CD14-positive monocyte (primary cell): Measurements from ENCODE around the gene DNAL1. TPM values are rescaled to one million over a fixed set of nuclear protein-coding genes. Genes with fewer than 3 reads are reported as not detected.
"Not testable (repeated sequence)": the region's sequence is repeated elsewhere in the genome, so short reads cannot be mapped to it uniquely, and the experiment has no call there.

Experiments
- DNase-seq, 3 donors: peaks; one replicate each; pipeline ENCODE4 v3.0.0-alpha.2; 2011 to 2022
- H2AFZ ChIP-seq: 2 replicates; pipeline ENCODE4 v1.6.0; 2012; ENCODE audit warnings: mild to moderate bottlenecking, low read depth, low read length, inconsistent platforms; ENCODE audit not compliant: insufficient read depth, poor library complexity, severe bottlenecking
- H3K27ac ChIP-seq, 2 donors: 1 replicate in 1 of 2; 2 replicates in 1 of 2; pipeline ENCODE4 v1.5.1; 2012 to 2013; ENCODE audit warnings: low read length in 2 of 2, control low read depth in 1 of 2, inconsistent platforms in 1 of 2, low read depth in 1 of 2, mild to moderate bottlenecking in 1 of 2
- H3K27me3 ChIP-seq, 2 donors: one replicate each; pipeline versions ENCODE4 v1.6.0 to v1.6.1; 2011 to 2013; ENCODE audit warnings: low read length in 2 of 2; ENCODE audit not compliant: control insufficient read depth in 2 of 2, insufficient read depth in 2 of 2
- H3K36me3 ChIP-seq, 2 donors: replicated peaks in 1 of 2; 1 replicate in 1 of 2; 2 replicates in 1 of 2; pipeline versions ENCODE4 v1.5.1 to v1.6.1; 2012 to 2013; ENCODE audit warnings: low read length in 2 of 2, control low read depth in 1 of 2, inconsistent platforms in 1 of 2, mild to moderate bottlenecking in 1 of 2; ENCODE audit not compliant: insufficient read depth in 2 of 2, control insufficient read depth in 1 of 2
- H3K4me1 ChIP-seq, 2 donors: 1 replicate in 1 of 2; 2 replicates in 1 of 2; pipeline versions ENCODE4 v1.5.1 to v1.6.1; 2012 to 2013; ENCODE audit warnings: low read length in 2 of 2, control low read depth in 1 of 2, inconsistent platforms in 1 of 2, mild to moderate bottlenecking in 1 of 2, moderate library complexity in 1 of 2; ENCODE audit not compliant: insufficient read depth in 2 of 2, control insufficient read depth in 1 of 2
- H3K4me2 ChIP-seq: replicated peaks from 2 replicates; pipeline ENCODE3; 2012; ENCODE audit warnings: low read length, moderate library complexity, mild to moderate bottlenecking; ENCODE audit not compliant: poor library complexity, severe bottlenecking; ENCODE audit errors: extremely low read depth
- H3K4me3 ChIP-seq, 3 experiments: fragments of 200-600 bp in 1 of 3; sonication (generic) in 1 of 3; replicated peaks in 1 of 3; 1 replicate in 2 of 3; 2 replicates in 1 of 3; pipeline ENCODE4 v1.5.1; 2011 to 2013; ENCODE audit warnings: low read length in 3 of 3, mild to moderate bottlenecking in 3 of 3, control low read depth in 2 of 3, low read depth in 2 of 3, inconsistent platforms in 1 of 3, moderate library complexity in 1 of 3
- H3K79me2 ChIP-seq: 2 replicates; pipeline ENCODE4 v1.6.0; 2012; ENCODE audit warnings: mild to moderate bottlenecking, control low read depth, inconsistent platforms, low read length, moderate library complexity; ENCODE audit not compliant: insufficient read depth
- H3K9ac ChIP-seq: 2 replicates; pipeline ENCODE4 v1.6.0; 2017; ENCODE audit warnings: low read length, mild to moderate bottlenecking; ENCODE audit not compliant: insufficient read depth, poor library complexity, severe bottlenecking
- H3K9me3 ChIP-seq, 2 donors: replicated peaks in 1 of 2; 1 replicate in 1 of 2; 2 replicates in 1 of 2; pipeline versions ENCODE4 v1.5.1 to v1.6.1; 2012 to 2013; ENCODE audit warnings: low read length in 2 of 2, control low read depth in 1 of 2; ENCODE audit not compliant: control insufficient read depth in 1 of 2, insufficient read depth in 1 of 2
- H4K20me1 ChIP-seq: 2 replicates; pipeline ENCODE4 v1.6.0; 2012; ENCODE audit warnings: mild to moderate bottlenecking, low read length, control low read depth, moderate library complexity; ENCODE audit not compliant: insufficient read depth
- H3K27ac Mint-ChIP-seq, 7 donors: one replicate each; pipeline ENCODE4 v1.8.0; 2020; ENCODE audit warnings: mild to moderate bottlenecking in 7 of 7, mixed read lengths in 7 of 7, moderate library complexity in 6 of 7, inconsistent platforms in 2 of 7
- H3K27me3 Mint-ChIP-seq, 3 donors: one replicate each; pipeline ENCODE4 v1.8.0; 2021 to 2022; ENCODE audit warnings: low read depth in 3 of 3, mild to moderate bottlenecking in 3 of 3, mixed read lengths in 3 of 3, moderate library complexity in 3 of 3, inconsistent platforms in 1 of 3
- H3K36me3 Mint-ChIP-seq, 2 donors: one replicate each; pipeline ENCODE4 v1.8.0; 2020; ENCODE audit warnings: mixed read lengths in 2 of 2, inconsistent platforms in 1 of 2, mild to moderate bottlenecking in 1 of 2
- H3K4me1 Mint-ChIP-seq: one replicate; pipeline ENCODE4 v1.8.0; 2020; ENCODE audit warnings: mild to moderate bottlenecking, mixed read lengths
- H3K4me3 Mint-ChIP-seq, 2 donors: one replicate each; pipeline ENCODE4 v1.8.0; 2020; ENCODE audit warnings: mild to moderate bottlenecking in 2 of 2, mixed read lengths in 2 of 2, moderate library complexity in 1 of 2
- H3K9me3 Mint-ChIP-seq, 7 donors: one replicate each; pipeline ENCODE4 v1.8.0; 2020 to 2022; ENCODE audit warnings: mixed read lengths in 7 of 7, mild to moderate bottlenecking in 6 of 7, moderate library complexity in 6 of 7, inconsistent platforms in 2 of 7
- WGBS: methylation state at CpG from one replicate; pipeline ENCODE4 v1.1.5; 2013; ENCODE audit warnings: missing lambda C conversion rate; ENCODE audit not compliant: insufficient coverage; 5-methylcytosine and 5-hydroxymethylcytosine counted together
- intact Hi-C, 2 donors: fragments of 100-400 bp; cut with micrococcal nuclease; formaldehyde crosslinking; loops; one replicate each; pipeline versions ENCODE4 v1.15.0 to v1.15.1; 2023
- polyA plus RNA-seq, 3 donors: library from polyadenylated mRNA; depleted of rRNA in 1 of 3; unstranded in 2 of 3; stranded (reverse) in 1 of 3; fragments of 300-500 nt in 2 of 3; fragments of >200 nt in 1 of 3; fragmentation: Illumina TruSeq in 2 of 3; gene quantifications; 1 replicate in 2 of 3; 2 replicates in 1 of 3; pipeline ENCODE4 v1.2.3, GENCODE V29; 2012 to 2021
- TF ChIP-seq, protein P1 (sequence below): fragments of 200-600 bp; IDR thresholded peaks from one replicate; pipeline ENCODE4 v1.8.0; 2022; ENCODE audit warnings: antibody characterized with exemption, mild to moderate bottlenecking

Gene DNAL1
- polyA plus RNA-seq, 3 donors: 0.68 to 3.4 (median 2.0) TPM

DNA sequence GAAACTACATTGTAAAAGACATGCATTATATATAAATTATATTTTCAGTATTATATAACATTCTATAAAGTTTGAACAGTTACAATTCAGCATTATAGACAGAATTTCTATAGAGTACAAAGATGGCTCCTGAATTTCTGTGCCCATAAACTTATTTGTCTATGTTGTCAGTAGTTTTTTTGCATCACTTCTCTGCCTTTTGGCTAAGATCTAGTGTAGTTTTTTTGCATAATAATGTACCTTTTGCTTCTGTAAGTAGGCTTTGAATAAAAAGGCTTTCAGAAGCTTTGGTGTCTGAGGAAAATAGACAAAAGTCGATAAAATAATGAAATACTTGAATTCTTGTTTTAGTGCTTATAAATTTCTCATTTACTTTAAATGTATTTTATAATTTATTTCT lies 11.1 kb downstream of the DNAL1 start:
- intact Hi-C loops: no loop called here
- H3K4me3 Mint-ChIP-seq: no peak overlapping the region

DNA sequence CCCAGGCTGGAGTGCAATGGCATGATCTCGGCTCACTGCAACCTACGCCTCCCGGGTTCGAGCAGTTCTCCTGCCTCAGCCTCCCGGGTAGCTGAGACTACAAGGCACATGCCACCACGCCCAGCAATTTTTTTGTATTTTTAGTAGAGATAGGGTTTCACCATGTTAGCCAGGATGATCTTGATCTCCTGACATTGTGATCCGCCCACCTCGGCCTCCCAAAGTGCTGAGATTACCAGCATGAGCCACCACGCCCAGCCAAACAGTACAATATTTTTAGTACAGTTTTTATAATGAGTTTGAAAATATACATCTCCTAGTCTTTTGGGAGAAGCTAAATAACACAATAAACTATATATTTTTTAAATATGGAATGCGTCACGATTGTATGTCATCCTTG lies 14.4 kb downstream of the DNAL1 start:
- H3K27ac Mint-ChIP-seq, H3K9me3 Mint-ChIP-seq, H3K27me3 Mint-ChIP-seq, intact Hi-C loops, H3K4me2 ChIP-seq, H3K9ac ChIP-seq, H3K4me1 Mint-ChIP-seq, H3K36me3 Mint-ChIP-seq, H2AFZ ChIP-seq, H4K20me1 ChIP-seq, H3K4me3 Mint-ChIP-seq, H3K4me3 ChIP-seq, H3K9me3 ChIP-seq, DNase-seq, H3K79me2 ChIP-seq, H3K27ac ChIP-seq, H3K4me1 ChIP-seq, H3K27me3 ChIP-seq, H3K36me3 ChIP-seq: not testable (repeated sequence)
- WGBS: 100% methylated on average over 1 of the region's 11 CpGs

More for the DNA sequence above, 11.1 kb downstream of the DNAL1 start:
- DNase-seq: no peak
- H3K4me2 ChIP-seq: no peak overlapping the region
- no peak overlapping the region for H3K27ac ChIP-seq
- TF ChIP-seq, protein P1, sequence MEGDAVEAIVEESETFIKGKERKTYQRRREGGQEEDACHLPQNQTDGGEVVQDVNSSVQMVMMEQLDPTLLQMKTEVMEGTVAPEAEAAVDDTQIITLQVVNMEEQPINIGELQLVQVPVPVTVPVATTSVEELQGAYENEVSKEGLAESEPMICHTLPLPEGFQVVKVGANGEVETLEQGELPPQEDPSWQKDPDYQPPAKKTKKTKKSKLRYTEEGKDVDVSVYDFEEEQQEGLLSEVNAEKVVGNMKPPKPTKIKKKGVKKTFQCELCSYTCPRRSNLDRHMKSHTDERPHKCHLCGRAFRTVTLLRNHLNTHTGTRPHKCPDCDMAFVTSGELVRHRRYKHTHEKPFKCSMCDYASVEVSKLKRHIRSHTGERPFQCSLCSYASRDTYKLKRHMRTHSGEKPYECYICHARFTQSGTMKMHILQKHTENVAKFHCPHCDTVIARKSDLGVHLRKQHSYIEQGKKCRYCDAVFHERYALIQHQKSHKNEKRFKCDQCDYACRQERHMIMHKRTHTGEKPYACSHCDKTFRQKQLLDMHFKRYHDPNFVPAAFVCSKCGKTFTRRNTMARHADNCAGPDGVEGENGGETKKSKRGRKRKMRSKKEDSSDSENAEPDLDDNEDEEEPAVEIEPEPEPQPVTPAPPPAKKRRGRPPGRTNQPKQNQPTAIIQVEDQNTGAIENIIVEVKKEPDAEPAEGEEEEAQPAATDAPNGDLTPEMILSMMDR: no peak
- H3K4me1 ChIP-seq: no peaks in the 10 kb centered on the region
- H3K79me2 ChIP-seq: no peaks in the 10 kb centered on the region
- no peaks in the 10 kb centered on the region for H3K27me3 Mint-ChIP-seq
- no peak overlapping the region for H3K4me3 ChIP-seq
- no peaks in the 10 kb centered on the region for H3K9me3 ChIP-seq
- H3K36me3 ChIP-seq: no peaks in the 10 kb centered on the region
- WGBS: no CpG with 5 or more reads among the region's 1 CpG
- H3K27me3 ChIP-seq: no peaks in the 10 kb centered on the region
- H3K4me1 Mint-ChIP-seq: no peaks in the 10 kb centered on the region
- no peaks in the 10 kb centered on the region for H4K20me1 ChIP-seq
- no peak overlapping the region for H3K9ac ChIP-seq
- H3K36me3 Mint-ChIP-seq: peaks cover 0 to 14% of the 10 kb centered on the region in 2 donors
- peaks cover 0 to 3% (median 0%) of the 10 kb centered on the region in 7 donors for H3K9me3 Mint-ChIP-seq
- no peak overlapping the region for H2AFZ ChIP-seq
- no peak overlapping the region for H3K27ac Mint-ChIP-seq
